Measurements from ENCODE around the gene PAM. TPM values are rescaled to one million over a fixed set of nuclear protein-coding genes. Genes with fewer than 3 reads are reported as not detected.
A peak's percentile ranks its signal among the peaks of the same experiment; 100 is the strongest.

PAM gene
- 288 TPM for polyA plus RNA-seq (2013, experiment 1 of 2)
- 266 TPM for polyA plus RNA-seq (2013, experiment 2 of 2)

- no peaks in the 10 kb centered on the region for H3K36me3 ChIP-seq (ENCODE audit: control insufficient read depth, insufficient read depth, low read length)
- 0 to 2% methylated on average over 36 to 43 of the region's 65 CpGs for WGBS, 2 experiments (ENCODE audit: insufficient coverage in 2 of 2)
- peak within 1 kb of the TSS; percentile 66 for H3K27ac ChIP-seq (ENCODE audit: low read depth, low read length, severe bottlenecking)
- no peaks in the 10 kb centered on the region for H3K9me3 ChIP-seq (ENCODE audit: control insufficient read depth, low read length)
- peaks cover 5% of the 10 kb centered on the region for H3K4me1 ChIP-seq (ENCODE audit: control insufficient read depth, insufficient read depth, low read length, poor library complexity, severe bottlenecking)
- H3K4me3 ChIP-seq (ENCODE audit: extremely low read depth, insufficient read depth, low read length, poor library complexity, severe bottlenecking) = peak within 1 kb of the TSS; percentile 81
These were observed at the start of gene PAM for GRCh38 chr5:102754767-102755431. TSS of gene PAM (plus strand) at chr5:102755305. CDS start at chr5:102866196, 110,891 bp downstream.

- 93 to 94% methylated on average over 5 to 7 of the region's 8 CpGs for WGBS, 2 experiments (ENCODE audit: insufficient coverage in 2 of 2)
These were observed 43.4 kb upstream of the PAM start for GRCh38 chr5:102711525-102712385.

GRCh38 chr5:102713278-102713677 is 41.8 kb upstream of the PAM start:
- no peak overlapping the region for H3K4me3 ChIP-seq (ENCODE audit: extremely low read depth, insufficient read depth, low read length, poor library complexity, severe bottlenecking)
- H3K36me3 ChIP-seq (ENCODE audit: control insufficient read depth, insufficient read depth, low read length) = no peaks in the 10 kb centered on the region
- no peak overlapping the region for H3K27ac ChIP-seq (ENCODE audit: low read depth, low read length, severe bottlenecking)
- no peaks in the 10 kb centered on the region for H3K9me3 ChIP-seq (ENCODE audit: control insufficient read depth, low read length)
- 67 to 79% methylated on average over 1 of the region's 2 CpGs for WGBS, 2 experiments (ENCODE audit: insufficient coverage in 2 of 2)
- no peaks in the 10 kb centered on the region for H3K4me1 ChIP-seq (ENCODE audit: control insufficient read depth, insufficient read depth, low read length, poor library complexity, severe bottlenecking)

More at GRCh38 chr5:102711525-102712385, 43.4 kb upstream of the PAM start:
- Histone ChIP-seq H3K27ac (ENCODE audit: low read depth, low read length, severe bottlenecking) (no peak overlapping the region), H3K4me3 (ENCODE audit: extremely low read depth, insufficient read depth, low read length, poor library complexity, severe bottlenecking) (no peak overlapping the region), H3K4me1 (ENCODE audit: control insufficient read depth, insufficient read depth, low read length, poor library complexity, severe bottlenecking) (no peaks in the 10 kb centered on the region), H3K9me3 (ENCODE audit: control insufficient read depth, low read length) (no peaks in the 10 kb centered on the region), H3K36me3 (ENCODE audit: control insufficient read depth, insufficient read depth, low read length) (no peaks in the 10 kb centered on the region)

- no peak overlapping the region for H3K27ac ChIP-seq (ENCODE audit: low read depth, low read length, severe bottlenecking)
- H3K36me3 ChIP-seq (ENCODE audit: control insufficient read depth, insufficient read depth, low read length) = no peaks in the 10 kb centered on the region
- WGBS, 2 experiments (ENCODE audit: insufficient coverage in 2 of 2) = 91 to 100% methylated on average over 3 of the region's 6 CpGs
- H3K4me3 ChIP-seq (ENCODE audit: extremely low read depth, insufficient read depth, low read length, poor library complexity, severe bottlenecking) = no peak overlapping the region
- H3K4me1 ChIP-seq (ENCODE audit: control insufficient read depth, insufficient read depth, low read length, poor library complexity, severe bottlenecking) = no peaks in the 10 kb centered on the region
- no peaks in the 10 kb centered on the region for H3K9me3 ChIP-seq (ENCODE audit: control insufficient read depth, low read length)
These were observed 41.3 kb upstream of the PAM start for GRCh38 chr5:102713682-102714231.

- H3K27ac ChIP-seq (ENCODE audit: low read depth, low read length, severe bottlenecking) = no peak overlapping the region
- H3K4me3 ChIP-seq (ENCODE audit: extremely low read depth, insufficient read depth, low read length, poor library complexity, severe bottlenecking) = no peak overlapping the region
- H3K9me3 ChIP-seq (ENCODE audit: control insufficient read depth, low read length) = no peaks in the 10 kb centered on the region
- WGBS, 2 experiments (ENCODE audit: insufficient coverage in 2 of 2) = 82 to 100% methylated on average over 1 to 2 of the region's 4 CpGs
- no peaks in the 10 kb centered on the region for H3K36me3 ChIP-seq (ENCODE audit: control insufficient read depth, insufficient read depth, low read length)
- H3K4me1 ChIP-seq (ENCODE audit: control insufficient read depth, insufficient read depth, low read length, poor library complexity, severe bottlenecking) = no peaks in the 10 kb centered on the region
These were observed 39.9 kb upstream of the PAM start for GRCh38 chr5:102715082-102715807.

- H3K4me3 ChIP-seq (ENCODE audit: extremely low read depth, insufficient read depth, low read length, poor library complexity, severe bottlenecking) = no peak overlapping the region
- WGBS, 2 experiments (ENCODE audit: insufficient coverage in 2 of 2) = 80% methylated on average over 1 of the region's 5 CpGs; no CpG with 5 or more reads in 1 of the 2 experiments
- H3K4me1 ChIP-seq (ENCODE audit: control insufficient read depth, insufficient read depth, low read length, poor library complexity, severe bottlenecking) = no peaks in the 10 kb centered on the region
- H3K36me3 ChIP-seq (ENCODE audit: control insufficient read depth, insufficient read depth, low read length) = no peaks in the 10 kb centered on the region
- H3K9me3 ChIP-seq (ENCODE audit: control insufficient read depth, low read length) = no peaks in the 10 kb centered on the region
- H3K27ac ChIP-seq (ENCODE audit: low read depth, low read length, severe bottlenecking) = no peak overlapping the region
These were observed 39.1 kb upstream of the PAM start for GRCh38 chr5:102716017-102716416.

GRCh38 chr5:102718819-102719218 is 36.3 kb upstream of the PAM start:
- Histone ChIP-seq H3K27ac (ENCODE audit: low read depth, low read length, severe bottlenecking) (no peak overlapping the region), H3K9me3 (ENCODE audit: control insufficient read depth, low read length) (no peaks in the 10 kb centered on the region), H3K4me3 (ENCODE audit: extremely low read depth, insufficient read depth, low read length, poor library complexity, severe bottlenecking) (no peak overlapping the region), H3K36me3 (ENCODE audit: control insufficient read depth, insufficient read depth, low read length) (no peaks in the 10 kb centered on the region), H3K4me1 (ENCODE audit: control insufficient read depth, insufficient read depth, low read length, poor library complexity, severe bottlenecking) (peaks cover 7% of the 10 kb centered on the region)
- WGBS, 2 experiments (ENCODE audit: insufficient coverage in 2 of 2) = 100% methylated on average over 2 of the region's 4 CpGs; no CpG with 5 or more reads in 1 of the 2 experiments

- WGBS, 2 experiments (ENCODE audit: insufficient coverage in 2 of 2) = no CpG with 5 or more reads among the region's 1 CpG
- Histone ChIP-seq H3K27ac (ENCODE audit: low read depth, low read length, severe bottlenecking) (no peak overlapping the region), H3K36me3 (ENCODE audit: control insufficient read depth, insufficient read depth, low read length) (no peaks in the 10 kb centered on the region), H3K4me3 (ENCODE audit: extremely low read depth, insufficient read depth, low read length, poor library complexity, severe bottlenecking) (no peak overlapping the region), H3K4me1 (ENCODE audit: control insufficient read depth, insufficient read depth, low read length, poor library complexity, severe bottlenecking) (peaks cover 7% of the 10 kb centered on the region), H3K9me3 (ENCODE audit: control insufficient read depth, low read length) (no peaks in the 10 kb centered on the region)
These were observed 35.2 kb upstream of the PAM start for GRCh38 chr5:102719886-102720285.

GRCh38 chr5:102720969-102721368 is 34.1 kb upstream of the PAM start:
- H3K27ac ChIP-seq (ENCODE audit: low read depth, low read length, severe bottlenecking) = no peak overlapping the region
- H3K36me3 ChIP-seq (ENCODE audit: control insufficient read depth, insufficient read depth, low read length) = no peaks in the 10 kb centered on the region
- peaks cover 7% of the 10 kb centered on the region for H3K4me1 ChIP-seq (ENCODE audit: control insufficient read depth, insufficient read depth, low read length, poor library complexity, severe bottlenecking)
- no peaks in the 10 kb centered on the region for H3K9me3 ChIP-seq (ENCODE audit: control insufficient read depth, low read length)
- H3K4me3 ChIP-seq (ENCODE audit: extremely low read depth, insufficient read depth, low read length, poor library complexity, severe bottlenecking) = no peak overlapping the region
- WGBS, 2 experiments (ENCODE audit: insufficient coverage in 2 of 2) = no CpG with 5 or more reads among the region's 1 CpG

- WGBS, 2 experiments (ENCODE audit: insufficient coverage in 2 of 2) = 76 to 87% methylated on average over 3 to 4 of the region's 4 CpGs
- no peak overlapping the region for H3K27ac ChIP-seq (ENCODE audit: low read depth, low read length, severe bottlenecking)
- peaks cover 7% of the 10 kb centered on the region for H3K4me1 ChIP-seq (ENCODE audit: control insufficient read depth, insufficient read depth, low read length, poor library complexity, severe bottlenecking)
- no peak overlapping the region for H3K4me3 ChIP-seq (ENCODE audit: extremely low read depth, insufficient read depth, low read length, poor library complexity, severe bottlenecking)
- H3K9me3 ChIP-seq (ENCODE audit: control insufficient read depth, low read length) = no peaks in the 10 kb centered on the region
- H3K36me3 ChIP-seq (ENCODE audit: control insufficient read depth, insufficient read depth, low read length) = no peaks in the 10 kb centered on the region
These were observed 32.2 kb upstream of the PAM start for GRCh38 chr5:102722931-102723330.
